HG03025 (cell line): ENCODE results near the gene ROCK2.

Experiments used
- ATAC-seq: cut with Tn5 transposase; IDR thresholded peaks from one replicate; pipeline ENCODE4 v1.9.1; 2021; ENCODE audit warnings: mild to moderate bottlenecking, moderate library complexity; ENCODE audit not compliant: unreplicated experiment, low FRiP score

The ROCK2 gene

DNA sequence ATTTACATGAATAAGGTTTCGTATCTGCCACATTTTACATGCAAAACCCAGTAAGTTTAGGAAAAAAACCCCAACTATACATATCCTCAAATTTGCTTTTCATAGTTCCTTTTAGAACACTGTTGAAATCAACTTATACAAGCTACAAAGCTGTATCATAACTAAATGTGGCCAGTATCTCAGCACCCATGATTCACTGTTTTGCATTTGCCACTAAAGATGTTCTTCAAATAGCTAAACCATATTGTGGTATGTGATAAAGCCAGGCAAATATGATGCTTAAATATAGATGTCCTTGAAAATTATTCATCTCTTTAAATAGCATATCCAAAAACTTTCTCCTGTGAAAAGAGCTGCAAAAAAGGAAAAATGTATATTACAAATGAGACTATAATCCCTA, 29.9 kb downstream of the ROCK2 start:
- ATAC-seq = no peak

DNA sequence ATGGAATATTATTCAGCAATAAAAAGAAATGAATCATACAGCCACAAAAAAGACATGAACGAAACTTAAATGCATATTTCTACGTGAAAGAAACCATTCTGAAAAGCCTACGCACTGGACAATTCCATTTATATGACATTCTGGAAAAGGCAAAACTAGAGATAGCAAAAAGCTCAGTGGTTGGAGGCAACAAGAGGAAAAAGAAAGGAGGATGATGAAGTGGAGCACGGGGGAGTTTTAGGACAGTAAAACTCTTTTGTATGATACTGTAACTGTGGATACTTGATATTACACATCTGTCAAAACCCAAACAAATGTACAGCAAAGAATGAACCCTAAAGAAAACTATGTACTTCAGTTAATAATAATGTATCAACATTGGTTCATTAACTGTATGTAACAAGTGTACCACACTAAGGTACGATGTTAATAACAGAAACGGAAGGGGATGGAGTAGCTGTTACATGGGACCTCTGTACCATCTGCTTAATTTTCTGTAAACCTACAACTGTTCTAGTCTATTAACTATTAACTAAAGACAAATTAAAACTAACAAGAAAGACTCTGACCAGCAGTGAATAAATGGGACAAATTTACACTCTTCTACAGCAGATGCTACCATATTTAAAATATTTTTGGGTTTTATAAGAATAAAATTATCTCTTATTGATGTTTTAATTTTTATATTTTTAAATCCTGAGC, 31.5 kb downstream of the ROCK2 start:
- ATAC-seq = no peak

DNA sequence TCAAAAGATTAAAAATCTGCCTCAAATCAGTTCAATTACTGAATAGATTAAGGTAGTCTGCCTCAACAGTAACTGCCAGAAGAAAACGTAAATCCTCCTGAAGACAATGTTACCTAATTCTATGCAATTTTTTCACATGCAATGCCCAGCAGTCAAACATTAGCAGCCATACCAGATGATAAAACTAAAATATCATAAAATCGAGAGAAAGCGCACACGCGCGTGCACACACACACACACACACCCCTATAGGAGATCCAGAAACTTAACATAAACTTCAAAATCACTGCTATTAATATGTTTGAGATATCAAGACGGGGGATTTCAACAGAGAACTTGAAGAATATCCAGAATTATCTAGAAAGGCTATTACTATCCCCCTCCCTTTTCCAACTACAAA, 32.9 kb downstream of the ROCK2 start:
- no peak for ATAC-seq

DNA sequence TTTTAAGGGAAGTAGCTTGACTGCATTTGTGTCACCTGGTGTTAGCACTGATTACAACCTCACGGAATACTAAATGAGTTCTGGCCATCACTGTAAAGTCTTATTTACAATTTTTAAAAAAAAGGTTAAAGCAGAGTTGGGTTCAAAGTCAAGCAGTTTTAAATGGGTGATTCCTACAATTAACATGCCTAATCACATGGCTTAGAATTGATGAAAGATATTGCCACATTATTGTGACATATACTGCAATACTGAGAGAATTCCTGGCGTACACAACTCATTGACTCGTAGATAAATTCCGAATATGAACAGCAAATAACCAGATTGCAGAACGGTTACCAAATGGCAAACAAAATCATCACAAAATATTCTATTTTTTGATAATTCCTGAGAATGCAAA, 34.2 kb downstream of the ROCK2 start:
- no peak for ATAC-seq

DNA sequence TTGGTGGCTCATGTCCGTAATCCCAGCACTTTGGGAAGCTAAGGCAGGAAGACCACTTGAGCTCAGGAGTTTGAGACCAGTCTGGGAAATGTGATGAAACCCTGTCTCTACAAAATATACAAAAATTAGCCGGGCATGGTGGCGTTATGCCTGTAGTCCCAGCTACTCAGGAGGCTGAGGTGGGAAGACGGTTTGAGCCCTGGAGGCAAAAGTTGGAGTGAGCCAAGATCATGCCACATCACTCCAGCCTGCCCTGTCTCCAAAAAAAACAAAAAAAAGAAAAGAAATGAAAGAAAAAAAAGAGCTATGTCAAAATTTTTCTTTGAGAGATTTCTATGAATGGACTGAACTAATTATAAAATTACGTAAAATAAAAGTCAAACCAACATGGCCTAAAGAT, 34.7 kb downstream of the ROCK2 start:
- no peak for ATAC-seq

DNA sequence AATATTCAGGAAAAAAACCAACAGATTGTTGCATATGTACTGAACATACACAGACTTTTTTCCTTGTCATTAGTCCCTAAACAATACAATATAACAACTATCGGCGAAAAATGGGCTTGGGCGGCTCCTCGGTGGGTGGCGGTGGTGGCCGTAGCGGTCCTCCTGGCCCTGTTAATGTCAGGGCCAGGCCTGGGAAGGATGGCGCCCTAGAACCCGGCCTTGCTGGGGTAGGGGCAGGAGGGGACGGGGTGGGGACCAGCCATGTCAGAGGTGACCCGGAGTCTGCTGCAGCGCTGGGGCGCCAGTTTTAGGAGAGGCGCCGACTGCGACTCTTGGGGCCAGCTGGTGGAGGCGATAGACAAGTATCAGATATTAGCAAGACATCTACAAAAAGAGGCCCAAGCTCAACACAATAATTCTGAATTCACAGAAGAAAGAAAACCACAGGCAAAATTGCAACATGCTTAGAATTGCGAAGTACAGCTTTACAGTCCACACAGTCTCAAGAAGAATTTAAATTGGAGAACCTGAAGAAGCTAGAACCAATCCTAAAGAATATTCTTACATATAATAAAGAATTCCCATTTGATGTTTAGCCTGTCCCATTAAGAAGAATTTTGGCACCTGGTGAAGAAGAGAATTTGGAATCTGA, 36.5 kb downstream of the ROCK2 start:
- ATAC-seq = no peak

DNA sequence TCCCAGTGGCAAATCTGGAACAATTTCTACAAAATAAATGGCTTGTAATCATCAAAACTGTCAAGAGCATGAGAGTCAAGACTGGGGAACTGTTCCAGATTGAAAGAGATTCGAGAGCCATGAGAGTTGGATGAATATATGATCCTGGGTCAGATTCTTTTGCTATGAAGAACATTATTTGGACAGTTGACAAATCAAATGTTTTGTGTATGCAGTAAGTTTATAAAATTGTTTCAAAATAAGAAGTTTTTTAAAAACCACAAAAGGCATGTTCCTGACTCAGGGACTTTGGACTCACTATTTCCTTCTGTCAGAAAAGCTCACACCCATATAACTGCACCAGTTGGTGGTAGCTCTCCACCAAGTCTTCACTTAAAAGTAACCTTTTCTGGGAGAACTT, 38.5 kb downstream of the ROCK2 start:
- no peak for ATAC-seq

DNA sequence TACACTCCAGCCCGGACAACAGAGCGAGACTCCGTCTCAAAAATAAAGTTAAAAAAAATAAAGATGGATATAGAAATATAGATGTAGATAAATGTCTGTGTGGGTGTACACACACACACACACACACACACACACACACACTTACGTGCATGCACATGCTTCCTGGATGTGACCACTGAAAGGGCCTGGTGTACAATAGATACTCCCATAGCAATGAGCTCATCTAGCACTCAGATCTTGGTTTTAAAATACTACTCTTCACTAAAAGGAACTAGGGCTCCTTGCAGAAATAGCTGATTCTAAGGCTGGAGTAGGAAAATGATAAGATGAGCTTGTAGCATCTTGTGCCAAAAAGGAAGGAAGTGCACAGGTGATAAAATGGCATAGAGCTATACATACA, 39.1 kb downstream of the ROCK2 start:
- ATAC-seq = no peak

DNA sequence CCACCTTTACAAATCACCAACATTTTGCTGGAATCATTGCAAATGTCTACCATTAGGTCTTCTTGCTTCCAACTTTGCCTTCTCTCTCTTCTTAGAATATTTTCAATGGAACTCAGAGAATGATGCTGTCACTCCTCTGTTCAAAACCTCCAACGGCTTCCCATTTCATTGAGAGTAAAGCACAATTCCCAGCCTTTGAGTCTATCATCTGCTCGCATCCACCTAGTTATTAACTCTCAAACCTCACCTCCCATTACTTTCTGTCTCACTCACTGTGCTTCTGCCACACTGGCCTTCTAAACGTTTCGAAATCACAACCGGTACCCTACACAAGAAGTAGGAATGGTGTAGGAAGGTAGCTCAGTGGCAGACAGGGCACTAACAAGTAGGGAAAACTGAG, 40.0 kb downstream of the ROCK2 start:
- no peak for ATAC-seq

DNA sequence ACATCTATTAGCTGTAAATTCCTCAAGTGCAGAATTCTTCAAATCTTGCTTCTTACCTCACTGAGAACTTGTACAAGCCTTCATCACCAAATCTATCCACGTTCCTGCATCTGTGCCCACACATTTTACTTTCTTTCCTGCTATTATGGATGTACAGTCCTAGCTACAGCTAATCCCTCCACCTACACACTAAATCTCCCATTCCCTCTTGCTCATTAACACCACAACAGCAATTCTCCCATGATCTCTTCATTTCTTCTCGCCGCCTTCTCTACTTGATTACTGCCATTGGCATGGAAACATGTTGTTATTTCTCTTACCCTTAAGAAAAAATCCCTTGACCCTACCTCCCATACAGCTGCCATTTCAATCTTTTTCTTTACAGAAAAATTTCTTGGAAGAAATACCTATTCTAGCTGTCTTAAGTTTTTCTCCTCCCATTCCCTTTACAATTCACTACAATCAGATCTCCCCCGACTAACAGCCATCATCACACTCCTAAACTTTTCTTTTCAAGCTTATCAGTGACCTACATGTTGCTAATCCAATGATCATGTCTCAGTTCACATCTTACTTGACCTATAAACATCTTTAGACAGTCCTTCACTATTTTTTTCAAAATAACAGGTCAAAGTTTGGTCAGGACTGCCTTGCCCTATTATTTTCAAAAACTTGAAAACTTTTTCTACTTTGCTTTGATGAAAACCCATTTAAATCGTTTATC, 41.0 kb downstream of the ROCK2 start:
- no peak for ATAC-seq

DNA sequence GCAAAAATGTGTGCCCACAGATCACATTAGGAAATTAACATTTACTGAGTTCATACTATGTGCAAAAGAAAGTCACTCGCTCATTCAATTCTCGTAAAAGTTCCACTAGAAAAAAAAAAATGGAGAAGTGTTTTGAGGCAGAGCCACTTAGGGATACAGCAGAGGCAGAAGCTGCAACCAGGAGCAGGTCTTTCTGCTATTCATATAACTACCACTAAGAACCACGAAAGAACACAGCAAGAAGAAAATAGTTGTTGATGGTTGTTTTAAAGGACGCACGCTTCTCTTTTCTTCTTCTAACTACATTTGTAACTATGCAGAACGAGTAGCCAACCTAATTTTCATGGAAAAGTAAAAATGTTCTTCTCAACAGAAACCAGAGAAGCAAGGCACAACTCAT, 45.0 kb downstream of the ROCK2 start:
- no peak for ATAC-seq

DNA sequence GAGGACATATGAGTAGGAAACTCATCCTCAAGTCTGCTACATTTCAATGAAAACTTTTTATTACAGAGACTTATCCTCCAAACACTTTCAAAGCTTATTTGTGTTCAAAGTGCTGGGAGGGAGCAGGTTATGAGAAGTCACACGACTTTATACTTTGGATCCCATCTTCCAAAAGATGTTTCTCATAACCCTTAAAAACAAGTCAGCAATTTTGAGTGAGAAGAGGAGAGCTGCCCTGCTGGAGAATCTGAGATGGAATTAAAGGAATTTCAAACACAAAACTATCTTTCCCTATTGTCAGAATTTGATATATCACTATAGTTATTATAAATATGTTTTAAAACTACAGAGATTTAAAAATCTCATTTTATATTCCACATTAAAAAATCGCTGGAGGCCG, 45.8 kb downstream of the ROCK2 start:
- no peak for ATAC-seq

DNA sequence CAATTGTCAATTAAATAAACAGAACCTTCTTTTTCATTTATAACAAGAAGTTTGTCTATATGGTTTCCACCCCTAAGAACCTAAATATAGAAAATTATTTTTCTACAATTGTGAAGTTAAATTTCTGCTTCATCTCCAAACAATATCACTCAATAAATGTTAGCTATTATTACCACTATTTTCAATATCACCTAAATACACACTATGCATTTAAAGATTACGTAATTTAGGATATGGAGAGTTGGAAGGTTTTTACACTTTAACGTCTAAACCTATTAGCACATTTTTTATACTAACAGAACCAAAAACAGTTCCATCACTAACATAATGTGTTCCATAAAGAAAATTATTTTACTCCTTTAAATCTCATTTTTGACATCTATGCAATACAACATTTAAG, 48.0 kb downstream of the ROCK2 start:
- ATAC-seq = no peak

DNA sequence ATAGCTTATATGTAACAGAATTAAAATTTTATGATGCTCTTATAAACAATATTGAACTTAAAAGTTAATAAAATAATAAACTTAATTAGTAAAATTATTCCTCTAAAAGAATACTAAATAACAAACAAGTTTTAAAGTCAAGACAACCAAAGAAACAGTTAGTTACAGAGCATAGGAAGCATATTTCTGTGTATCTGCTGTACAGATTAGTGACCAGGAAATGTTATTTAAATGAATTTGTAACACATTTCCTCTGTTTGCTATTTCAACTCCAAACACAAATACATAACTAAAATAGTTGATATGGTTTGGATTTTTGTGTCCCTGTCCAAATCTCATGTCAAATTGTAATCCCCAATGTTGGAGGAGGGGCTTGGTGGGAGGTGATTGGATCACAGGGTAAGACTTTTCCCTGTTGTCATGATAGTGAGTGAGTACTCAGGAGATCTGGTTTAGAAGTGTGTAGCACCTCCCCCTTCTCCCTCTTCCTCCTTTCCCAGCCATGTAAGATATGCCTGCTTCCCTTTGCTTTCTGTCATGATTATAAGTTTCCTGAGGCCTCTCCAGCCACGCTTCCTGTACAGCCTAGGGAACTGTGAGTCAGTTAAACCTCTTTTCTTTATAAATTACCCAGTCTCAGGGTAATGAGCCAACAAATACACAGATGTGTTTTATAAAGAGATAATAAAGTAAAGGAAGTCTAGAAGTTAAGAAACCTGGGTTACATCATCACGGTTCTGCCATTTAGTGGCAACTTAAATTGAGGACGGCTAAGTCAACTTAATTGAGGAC, 51.8 kb downstream of the ROCK2 start:
- no peak for ATAC-seq

DNA sequence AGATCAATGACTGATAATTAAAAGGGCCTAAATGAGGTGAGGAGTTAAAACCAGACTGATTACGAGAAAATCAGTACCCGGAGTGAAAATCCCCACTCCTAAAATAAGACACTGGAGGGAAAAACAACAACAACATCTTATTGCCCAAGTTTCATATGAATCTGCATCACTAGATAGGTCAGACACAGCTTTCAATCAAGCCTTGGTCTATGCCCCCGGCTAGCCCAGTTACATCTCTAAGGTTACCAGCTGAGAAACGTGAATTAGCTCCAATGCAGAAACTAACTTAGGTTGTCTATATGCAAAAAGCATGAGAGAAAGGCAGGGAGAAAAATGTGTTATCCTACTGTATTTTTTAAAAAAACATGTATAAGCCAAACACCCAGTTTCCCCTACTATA, 53.7 kb downstream of the ROCK2 start:
- ATAC-seq = no peak

DNA sequence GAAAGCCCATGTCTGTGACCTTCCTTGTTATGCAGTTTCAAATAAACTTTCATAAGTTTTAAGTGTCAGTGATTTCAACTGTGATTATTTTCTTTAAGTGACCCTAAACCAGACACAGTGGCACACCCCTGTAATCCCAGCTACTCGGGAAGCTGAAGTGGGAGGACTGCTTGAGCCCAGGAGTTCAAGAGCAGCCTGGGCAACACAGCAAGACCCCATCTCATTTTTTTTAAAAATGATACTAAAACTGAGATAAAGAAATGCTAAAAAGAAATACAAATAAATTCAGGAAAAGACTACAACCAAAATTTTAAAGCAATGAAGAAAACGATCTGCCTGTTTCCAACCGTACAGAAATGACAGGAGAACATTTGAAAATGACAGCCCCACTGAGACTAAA, 54.2 kb downstream of the ROCK2 start:
- ATAC-seq = no peak

DNA sequence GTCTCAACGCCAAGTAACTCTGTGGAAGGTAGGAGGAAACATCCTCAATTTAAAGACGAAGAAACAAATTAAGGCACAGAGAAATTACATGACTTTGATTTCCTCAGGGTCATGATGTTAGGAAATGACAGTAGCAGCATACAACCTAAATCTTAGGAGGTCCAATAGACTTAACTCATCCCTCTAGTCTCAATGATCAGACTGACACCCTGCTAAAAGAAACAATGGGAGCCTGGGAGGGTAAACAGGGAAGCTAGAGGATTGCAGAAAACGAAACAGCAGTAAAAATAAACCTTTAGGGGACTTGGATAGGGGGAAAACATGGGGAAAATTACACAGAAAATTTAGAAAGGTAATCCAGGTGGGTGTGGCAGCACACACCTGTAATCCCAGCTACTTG, 56.0 kb downstream of the ROCK2 start:
- no peak for ATAC-seq

DNA sequence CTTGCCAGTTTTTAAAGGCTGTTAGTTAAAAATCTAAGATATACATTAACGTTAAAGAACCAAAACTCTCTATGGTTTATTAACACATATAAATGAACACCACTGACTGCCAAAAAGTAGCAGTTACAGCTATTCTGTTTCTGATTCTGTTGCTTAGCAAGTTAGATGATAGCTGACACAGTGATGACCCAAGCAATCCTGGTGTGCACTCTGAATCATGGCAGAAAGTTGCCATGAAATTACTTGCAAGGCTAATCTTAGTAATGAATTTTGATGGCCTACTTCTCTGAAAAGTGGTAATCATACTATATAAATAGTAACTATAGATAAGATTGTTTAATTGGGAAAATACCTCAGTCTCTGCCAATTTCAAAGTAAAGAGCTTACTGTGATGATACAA, 57.7 kb downstream of the ROCK2 start:
- ATAC-seq = no peak

DNA sequence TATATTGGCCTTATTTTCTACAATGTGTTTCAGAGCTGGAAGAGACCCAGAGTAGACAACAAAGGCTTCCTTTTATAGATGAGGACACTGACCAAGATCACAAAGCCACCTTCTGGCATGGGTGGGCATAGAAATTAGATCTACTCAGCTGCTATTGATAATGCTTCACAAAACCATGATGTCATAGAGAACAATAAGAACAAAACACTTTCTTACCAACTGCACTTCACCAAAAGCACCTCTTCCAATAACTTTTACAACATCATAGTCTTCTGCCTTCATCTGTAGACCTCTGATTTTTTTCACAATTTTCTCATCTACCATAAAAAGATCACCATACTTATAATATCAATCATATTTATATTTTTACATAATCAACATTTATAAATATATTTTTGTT, 58.1 kb downstream of the ROCK2 start:
- ATAC-seq = no peak

DNA sequence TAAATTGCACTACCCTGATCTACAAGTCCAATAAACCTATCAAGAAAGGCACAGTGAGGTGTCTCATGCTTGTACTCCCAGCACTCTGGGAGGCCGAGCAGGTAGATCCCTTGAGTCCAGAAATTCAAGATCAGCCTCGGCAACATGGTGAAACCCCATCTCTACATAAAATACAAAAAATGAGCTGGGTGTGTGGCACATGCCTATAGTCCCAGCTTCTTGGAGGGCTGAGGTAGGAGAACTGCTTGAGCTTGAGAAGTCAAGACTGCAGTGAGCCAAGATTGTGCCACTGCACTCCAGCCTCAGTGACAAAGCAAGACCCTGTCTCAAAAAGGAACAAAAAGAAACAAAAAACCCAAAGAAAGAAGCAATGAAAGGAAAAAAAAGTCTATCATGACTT, 58.9 kb downstream of the ROCK2 start:
- ATAC-seq = no peak

DNA sequence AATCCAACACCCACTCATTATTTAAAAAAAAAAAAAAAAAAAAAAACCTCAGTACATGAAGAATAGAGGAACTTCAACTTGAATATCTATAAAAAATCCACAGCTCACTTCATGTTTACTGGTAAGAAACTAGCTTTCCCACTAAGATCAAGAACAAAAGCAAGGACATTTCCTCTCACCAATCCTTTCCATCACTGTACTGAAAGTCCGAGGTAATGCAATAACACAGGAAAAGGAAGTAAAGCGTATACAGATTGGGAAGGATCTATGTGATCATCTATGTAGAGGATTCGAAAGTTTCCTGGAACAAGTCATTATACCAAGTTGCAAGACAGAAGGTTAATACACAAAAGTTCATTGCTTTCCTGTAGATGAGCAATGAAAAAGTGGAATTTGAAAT, 63.2 kb downstream of the ROCK2 start:
- no peak for ATAC-seq
